ENCODE data around the gene IL16.

DNA sequence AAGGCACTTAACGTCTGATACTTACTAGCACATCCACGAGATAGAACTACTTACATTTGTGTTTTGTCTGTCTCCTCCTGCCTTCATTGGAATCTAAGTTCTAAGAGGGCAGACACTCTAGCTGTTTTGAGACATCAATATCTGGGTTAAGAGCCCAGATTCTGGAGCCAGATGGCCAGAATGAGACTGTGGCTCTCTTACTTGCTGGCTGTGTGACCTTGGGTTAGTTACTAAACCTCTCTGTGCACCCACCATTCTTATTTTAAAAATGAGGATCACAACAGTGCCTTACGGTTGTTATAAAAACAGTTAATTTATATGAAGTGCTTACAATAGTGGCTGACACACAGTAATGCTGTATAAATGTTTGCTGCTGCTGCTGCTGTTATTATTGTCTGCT, 119.6 kb downstream of the IL16 start:
- TF ChIP-seq, protein P1, sequence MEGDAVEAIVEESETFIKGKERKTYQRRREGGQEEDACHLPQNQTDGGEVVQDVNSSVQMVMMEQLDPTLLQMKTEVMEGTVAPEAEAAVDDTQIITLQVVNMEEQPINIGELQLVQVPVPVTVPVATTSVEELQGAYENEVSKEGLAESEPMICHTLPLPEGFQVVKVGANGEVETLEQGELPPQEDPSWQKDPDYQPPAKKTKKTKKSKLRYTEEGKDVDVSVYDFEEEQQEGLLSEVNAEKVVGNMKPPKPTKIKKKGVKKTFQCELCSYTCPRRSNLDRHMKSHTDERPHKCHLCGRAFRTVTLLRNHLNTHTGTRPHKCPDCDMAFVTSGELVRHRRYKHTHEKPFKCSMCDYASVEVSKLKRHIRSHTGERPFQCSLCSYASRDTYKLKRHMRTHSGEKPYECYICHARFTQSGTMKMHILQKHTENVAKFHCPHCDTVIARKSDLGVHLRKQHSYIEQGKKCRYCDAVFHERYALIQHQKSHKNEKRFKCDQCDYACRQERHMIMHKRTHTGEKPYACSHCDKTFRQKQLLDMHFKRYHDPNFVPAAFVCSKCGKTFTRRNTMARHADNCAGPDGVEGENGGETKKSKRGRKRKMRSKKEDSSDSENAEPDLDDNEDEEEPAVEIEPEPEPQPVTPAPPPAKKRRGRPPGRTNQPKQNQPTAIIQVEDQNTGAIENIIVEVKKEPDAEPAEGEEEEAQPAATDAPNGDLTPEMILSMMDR (IDR thresholded peaks at IDR 0.05; ENCODE audit: low read length): no peak
- TF ChIP-seq EZH2phosphoT487 (IDR thresholded peaks at IDR 0.05; ENCODE audit: low read length) (no peak), EZH2 (optimal IDR thresholded peaks at IDR 0.05; ENCODE audit: low read depth, low read length) (no peak)
